DOHH2 (cell line): ENCODE data around the gene SLC6A6.

ENCODE experiments used
- H3F3A ChIP-seq: fragments of 200-600 bp; sonication (generic), shearing (Covaris generic); 2 replicates; pipeline ENCODE4 v1.6.0; 2016; ENCODE audit warnings: antibody characterized with exemption, mild to moderate bottlenecking; ENCODE audit not compliant: control insufficient read depth, insufficient read depth
- H3K27ac ChIP-seq: fragments of 200-600 bp; sonication (generic); 2 replicates; pipeline ENCODE4 v1.5.1; 2014; ENCODE audit warnings: low read depth, mild to moderate bottlenecking, low read length, moderate library complexity
- H3K27me3 ChIP-seq: fragments of 200-600 bp; sonication (generic); 2 replicates; pipeline ENCODE4 v1.6.1; 2014; ENCODE audit warnings: mild to moderate bottlenecking, low read length, mixed read lengths; ENCODE audit not compliant: control insufficient read depth
- H3K36me3 ChIP-seq: fragments of 200-600 bp; sonication (generic); 2 replicates; pipeline ENCODE4 v1.6.1; 2014; ENCODE audit warnings: mild to moderate bottlenecking, low read length, moderate library complexity, mixed read lengths; ENCODE audit not compliant: control insufficient read depth
- H3K4me1 ChIP-seq: fragments of 200-600 bp; sonication (generic); 2 replicates; pipeline ENCODE4 v1.6.1; 2014; ENCODE audit warnings: mild to moderate bottlenecking, low read length, mixed read lengths; ENCODE audit not compliant: control insufficient read depth
- H3K4me2 ChIP-seq: fragments of 200-600 bp; sonication (generic); 2 replicates; pipeline ENCODE4 v1.6.0; 2014; ENCODE audit warnings: mild to moderate bottlenecking, low read length, moderate library complexity
- H3K4me3 ChIP-seq: fragments of 200-600 bp; sonication (generic); 2 replicates; pipeline ENCODE4 v1.5.1; 2014; ENCODE audit warnings: mild to moderate bottlenecking, low read length, mixed read lengths
- H3K79me2 ChIP-seq: fragments of 200-600 bp; sonication (generic); 2 replicates; pipeline ENCODE4 v1.6.1; 2014; ENCODE audit warnings: mild to moderate bottlenecking, low read length, mixed read lengths; ENCODE audit not compliant: control insufficient read depth
- H3K9me2 ChIP-seq: fragments of 200-600 bp; sonication (generic); replicated peaks from 2 replicates; pipeline ENCODE4 v1.6.1; 2014; ENCODE audit warnings: mild to moderate bottlenecking, low read length, mixed read lengths; ENCODE audit not compliant: control insufficient read depth
- H3K9me3 ChIP-seq: fragments of 200-600 bp; sonication (generic); 2 replicates; pipeline ENCODE4 v1.6.1; 2014; ENCODE audit warnings: antibody characterized with exemption, low read length, mixed read lengths; ENCODE audit not compliant: control insufficient read depth, insufficient read depth
- H4K20me1 ChIP-seq: fragments of 200-600 bp; sonication (generic); 2 replicates; pipeline ENCODE4 v1.6.0; 2014; ENCODE audit warnings: low read depth, mild to moderate bottlenecking, antibody characterized with exemption, low read length, moderate library complexity; ENCODE audit not compliant: control insufficient read depth, insufficient read depth
- CTCF ChIP-seq: fragments of 200-600 bp; sonication (generic); IDR thresholded peaks from one replicate; pipeline ENCODE4 v1.5.1; 2014; ENCODE audit warnings: antibody characterized with exemption, mild to moderate bottlenecking, low read depth, low read length; ENCODE audit not compliant: poor library complexity, severe bottlenecking
- EZH2phosphoT487 ChIP-seq: fragments of 200-600 bp; sonication (generic); IDR thresholded peaks from 2 replicates; pipeline ENCODE4 v1.6.1; 2017; ENCODE audit warnings: borderline replicate concordance, mild to moderate bottlenecking, antibody characterized with exemption, low read length, moderate library complexity, mixed read lengths

SLC6A6 gene

DNA sequence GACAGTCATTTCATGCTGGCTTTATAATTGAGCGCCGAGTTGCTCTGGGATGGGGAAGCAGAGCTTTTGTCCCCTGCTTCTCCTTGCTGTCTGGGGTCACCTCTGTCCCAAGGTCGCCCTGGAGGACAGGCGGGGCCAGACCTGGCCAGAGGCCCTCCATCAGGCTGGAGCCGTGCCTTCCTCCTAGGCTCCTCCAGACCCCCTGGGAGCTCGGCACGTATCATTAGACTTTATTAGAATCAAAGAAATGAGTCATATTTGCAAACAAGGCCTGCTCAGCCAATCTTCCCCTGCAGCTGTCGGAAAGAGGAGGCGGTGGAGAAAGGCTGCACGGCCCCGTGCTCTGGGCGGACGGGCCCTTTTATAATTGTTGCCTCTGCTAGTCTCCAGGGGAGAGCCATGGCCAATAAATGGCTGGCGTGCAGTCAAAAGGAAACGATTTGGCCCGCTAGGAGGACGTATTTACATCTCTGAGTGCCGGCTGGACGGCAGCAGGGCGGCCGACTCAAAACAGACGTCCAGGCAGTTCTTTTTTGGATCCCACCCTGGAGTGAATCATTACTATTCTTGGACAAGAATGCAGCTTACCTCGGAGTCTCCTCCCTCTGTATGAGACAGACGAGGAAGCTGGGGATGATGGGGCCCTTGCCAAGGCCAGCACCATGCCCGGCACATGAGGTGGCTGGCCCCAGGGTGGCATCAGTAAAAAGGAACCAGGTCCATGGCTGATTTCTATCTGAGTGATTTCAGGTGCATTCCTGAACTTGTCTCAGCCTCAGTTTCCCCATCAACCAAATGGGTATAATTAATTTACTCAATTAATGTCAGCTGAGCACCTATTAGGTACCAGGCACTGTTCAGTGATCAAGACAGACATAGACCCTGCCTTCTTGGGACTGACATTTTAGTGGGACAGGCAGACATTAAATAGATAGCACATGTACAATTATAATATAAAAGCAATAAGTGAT is 50.6 kb downstream of the SLC6A6 start:
- Histone ChIP-seq H3K27me3 (no peaks in the 10 kb centered on the region), H3K9me3 (no peaks in the 10 kb centered on the region), H3K9me2 (no peaks in the 10 kb centered on the region), H3K4me3 (no peak overlapping the region), H3K4me1 (no peaks in the 10 kb centered on the region), H3K79me2 (no peaks in the 10 kb centered on the region), H4K20me1 (no peaks in the 10 kb centered on the region; the same call in 1 of the 2 replicates), H3K36me3 (peaks cover 85% of the 10 kb centered on the region), H3F3A (no peaks in the 10 kb centered on the region), H3K4me2 (no peak overlapping the region), H3K27ac (no peak overlapping the region)
- no peak for TF ChIP-seq EZH2phosphoT487
- no peak for TF ChIP-seq CTCF

DNA sequence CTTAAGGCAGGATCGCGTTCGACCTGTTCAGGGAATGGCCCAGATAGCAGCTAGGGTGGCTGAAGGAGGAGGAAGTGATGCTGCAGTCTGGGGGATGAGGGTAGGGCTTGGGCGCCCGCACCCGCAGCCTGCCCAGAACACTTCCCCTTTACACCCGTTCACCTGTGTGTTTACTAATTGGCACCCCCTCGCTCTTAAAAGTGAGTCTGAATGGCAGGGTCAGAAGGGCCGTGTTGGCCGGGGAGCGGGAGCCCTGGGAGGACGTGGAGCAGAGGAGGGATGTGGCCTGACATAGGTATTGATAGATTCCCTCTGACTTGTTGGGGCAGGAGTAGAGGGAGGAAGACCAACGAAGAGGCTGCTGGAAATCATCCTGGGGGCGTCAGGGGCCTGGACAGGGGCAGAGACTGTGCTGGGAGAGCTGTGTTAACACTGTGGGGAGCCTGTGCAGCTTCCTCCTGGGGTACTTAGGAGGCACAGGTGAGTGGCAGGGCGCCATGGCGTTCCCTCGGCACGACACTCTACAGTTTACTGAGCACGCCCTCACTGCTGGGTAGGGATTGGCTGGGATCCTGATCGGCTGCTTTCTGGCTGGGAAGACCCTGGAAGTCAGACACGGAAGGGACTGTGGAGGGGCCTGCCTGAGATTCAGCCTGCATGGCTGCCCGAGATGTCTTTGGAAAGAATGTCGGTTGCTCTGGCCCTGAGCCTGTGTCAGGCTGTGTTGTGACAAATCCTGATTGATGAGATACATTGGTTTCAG is 51.7 kb downstream of the SLC6A6 start:
- no peak overlapping the region for H3K27ac ChIP-seq
- no peak overlapping the region for H3K4me3 ChIP-seq
- H3K9me3 ChIP-seq = no peaks in the 10 kb centered on the region
- no peaks in the 10 kb centered on the region for H3K79me2 ChIP-seq
- H3K4me1 ChIP-seq = no peaks in the 10 kb centered on the region
- H4K20me1 ChIP-seq = no peaks in the 10 kb centered on the region; the same call in 1 of the 2 replicates
- no peak overlapping the region for H3K4me2 ChIP-seq
- peaks cover 85% of the 10 kb centered on the region for H3K36me3 ChIP-seq
- no peaks in the 10 kb centered on the region for H3K9me2 ChIP-seq
- H3K27me3 ChIP-seq = no peaks in the 10 kb centered on the region
- H3F3A ChIP-seq = no peaks in the 10 kb centered on the region
- no peak for TF ChIP-seq EZH2phosphoT487
- no peak for TF ChIP-seq CTCF

DNA sequence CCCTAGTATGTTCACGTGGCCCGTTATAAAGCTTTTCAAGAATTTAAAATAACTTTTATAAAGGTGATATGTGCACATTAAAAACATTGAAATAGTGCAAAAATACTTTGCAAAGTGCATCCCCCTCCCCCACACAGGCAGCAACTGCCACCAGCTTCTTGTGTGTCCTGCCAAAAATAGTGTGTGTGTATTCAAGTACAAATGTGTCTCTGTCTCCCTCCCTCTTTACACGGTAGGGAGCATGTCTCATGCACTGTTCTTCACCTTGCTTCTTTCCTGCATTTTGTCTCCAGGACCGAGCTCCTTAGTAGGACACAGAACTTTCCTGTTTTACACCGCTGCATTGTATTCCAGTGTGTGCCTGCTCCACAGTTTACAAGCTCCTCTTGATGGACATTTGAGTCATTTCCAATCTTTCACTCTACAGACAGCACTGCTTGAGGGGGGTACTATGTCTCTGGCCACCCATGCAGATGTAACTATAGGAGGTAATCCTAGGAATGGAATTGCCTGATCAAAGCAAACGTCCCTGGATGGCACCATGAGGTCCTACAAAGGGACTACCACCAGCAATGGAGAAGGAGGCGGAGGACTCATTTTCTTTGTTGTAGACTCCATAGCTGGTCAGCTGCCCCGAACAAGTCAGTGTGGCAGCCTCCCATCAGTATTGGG is 52.4 kb downstream of the SLC6A6 start:
- no peaks in the 10 kb centered on the region for H3K27me3 ChIP-seq
- no peaks in the 10 kb centered on the region for H3K4me1 ChIP-seq
- H3K9me3 ChIP-seq = no peaks in the 10 kb centered on the region
- H3K27ac ChIP-seq = no peak overlapping the region
- no peak for TF ChIP-seq EZH2phosphoT487
- TF ChIP-seq CTCF = no peak
- H3K4me3 ChIP-seq = no peak overlapping the region
- H3K9me2 ChIP-seq = no peaks in the 10 kb centered on the region
- no peak overlapping the region for H3K4me2 ChIP-seq
- no peaks in the 10 kb centered on the region; the same call in 1 of the 2 replicates for H4K20me1 ChIP-seq
- H3K79me2 ChIP-seq = no peaks in the 10 kb centered on the region
- no peaks in the 10 kb centered on the region for H3F3A ChIP-seq
- peaks cover 86% of the 10 kb centered on the region for H3K36me3 ChIP-seq
